ENCODE data around the gene ELAVL3. TPM values are rescaled to one million over a fixed set of nuclear protein-coding genes. Genes with fewer than 3 reads are reported as not detected.
A peak's percentile ranks its signal among the peaks of the same experiment; 100 is the strongest.

ELAVL3 gene
- total RNA-seq, 4 donors from 2014 or later: not detected

- peaks cover 44% of the 10 kb centered on the region for H3K4me1 ChIP-seq
- WGBS: 14% methylated on average over 12 of the region's 50 CpGs
- DNase-seq (ENCODE audit: low spot score in 2 of 2): peak in 1 of 2 donors; percentile 73
- TF ChIP-seq EP300 (IDR thresholded peaks at IDR 0.05): no peak
- TF ChIP-seq POLR2A (IDR thresholded peaks at IDR 0.05): no peak
- TF ChIP-seq CTCF (IDR thresholded peaks at IDR 0.05): no peak
- TF ChIP-seq POLR2AphosphoS5 (IDR thresholded peaks at IDR 0.05): no peak
- H3K27me3 ChIP-seq: peaks cover 48% of the 10 kb centered on the region
- H3K27ac ChIP-seq: no peak overlapping the region
- peaks cover 15% of the 10 kb centered on the region for H3K36me3 ChIP-seq
- H3K4me3 ChIP-seq: peak overlapping the region; percentile 37
- no peaks in the 10 kb centered on the region for H3K9me3 ChIP-seq
Measured at GRCh38 chr19:11481534-11482383, 913 bp upstream of the ELAVL3 start.

GRCh38 chr19:11479898-11480714, 740 bp downstream of the ELAVL3 start:
- Histone ChIP-seq H3K9me3 (no peaks in the 10 kb centered on the region), H3K27ac (no peak overlapping the region), H3K27me3 (peaks cover 47% of the 10 kb centered on the region), H3K36me3 (peaks cover 8% of the 10 kb centered on the region), H3K4me1 (peaks cover 44% of the 10 kb centered on the region), H3K4me3 (peak overlapping the region; percentile 28)
- no peak for TF ChIP-seq POLR2A (IDR thresholded peaks at IDR 0.05)
- no peak for TF ChIP-seq POLR2AphosphoS5 (IDR thresholded peaks at IDR 0.05)
- TF ChIP-seq CTCF (IDR thresholded peaks at IDR 0.05): no peak
- TF ChIP-seq EP300 (IDR thresholded peaks at IDR 0.05): no peak
- 6% methylated on average over 6 of the region's 86 CpGs for WGBS
- DNase-seq (ENCODE audit: low spot score in 2 of 2): no peak

- 46% methylated on average over 28 of the region's 62 CpGs for WGBS
- H3K4me1 ChIP-seq: peaks cover 44% of the 10 kb centered on the region
- peaks cover 8% of the 10 kb centered on the region for H3K36me3 ChIP-seq
- peak overlapping the region; percentile 28 for H3K4me3 ChIP-seq
- DNase-seq (ENCODE audit: low spot score in 2 of 2): no peak
- H3K27ac ChIP-seq: no peak overlapping the region
- H3K27me3 ChIP-seq: peaks cover 46% of the 10 kb centered on the region
- H3K9me3 ChIP-seq: no peaks in the 10 kb centered on the region
- TF ChIP-seq POLR2A (IDR thresholded peaks at IDR 0.05): no peak
- no peak for TF ChIP-seq EP300 (IDR thresholded peaks at IDR 0.05)
- no peak for TF ChIP-seq CTCF (IDR thresholded peaks at IDR 0.05)
- no peak for TF ChIP-seq POLR2AphosphoS5 (IDR thresholded peaks at IDR 0.05)
Measured at GRCh38 chr19:11479090-11479897, 1.6 kb downstream of the ELAVL3 start.

GRCh38 chr19:11478167-11479089, 2.4 kb downstream of the ELAVL3 start:
- DNase-seq (ENCODE audit: low spot score in 2 of 2): no peak
- Histone ChIP-seq H3K4me1 (peaks cover 42% of the 10 kb centered on the region), H3K27ac (no peak overlapping the region), H3K4me3 (no peak overlapping the region), H3K9me3 (no peaks in the 10 kb centered on the region), H3K27me3 (peaks cover 40% of the 10 kb centered on the region), H3K36me3 (peaks cover under 1% of the 10 kb centered on the region)
- WGBS: 63% methylated on average over 18 of the region's 19 CpGs
- TF ChIP-seq POLR2A (IDR thresholded peaks at IDR 0.05) (no peak), POLR2AphosphoS5 (IDR thresholded peaks at IDR 0.05) (no peak), EP300 (IDR thresholded peaks at IDR 0.05) (no peak), CTCF (IDR thresholded peaks at IDR 0.05) (no peak)
